Ishikawa (cell line): ENCODE measurements around the gene RAB1B.
A peak's percentile ranks its signal among the peaks of the same experiment; 100 is the strongest.

Source experiments
- CEBPB ChIP-seq: IDR thresholded peaks from 2 replicates; pipeline ENCODE4 v1.6.1; 2012
- CREB1 ChIP-seq: IDR thresholded peaks from 2 replicates; pipeline ENCODE4 v1.6.1; 2012; ENCODE audit warnings: low read depth
- EGR1 ChIP-seq: IDR thresholded peaks from 2 replicates; pipeline ENCODE4 v1.6.1; 2012
- EP300 ChIP-seq: IDR thresholded peaks from 2 replicates; pipeline ENCODE4 v1.6.1; 2012; ENCODE audit warnings: borderline replicate concordance
- FOXM1 ChIP-seq: IDR thresholded peaks from 2 replicates; pipeline ENCODE4 v1.6.1; 2012; ENCODE audit warnings: low read depth, borderline replicate concordance
- MAX ChIP-seq: IDR thresholded peaks from 2 replicates; pipeline ENCODE4 v1.6.1; 2012
- NFIC ChIP-seq: IDR thresholded peaks from 2 replicates; pipeline ENCODE4 v1.6.1; 2012
- RAD21 ChIP-seq: IDR thresholded peaks from 2 replicates; pipeline ENCODE4 v1.6.1; 2012; ENCODE audit warnings: low read depth
- TAF1 ChIP-seq: IDR thresholded peaks from 2 replicates; pipeline ENCODE4 v1.6.1; 2012; ENCODE audit warnings: low read depth, mild to moderate bottlenecking
- TCF12 ChIP-seq: IDR thresholded peaks from 2 replicates; pipeline ENCODE4 v1.6.1; 2012; ENCODE audit warnings: low read depth
- TEAD4 ChIP-seq: IDR thresholded peaks from 2 replicates; pipeline ENCODE4 v1.6.1; 2012
- YY1 ChIP-seq: IDR thresholded peaks from 2 replicates; pipeline ENCODE4 v1.6.1; 2012; ENCODE audit warnings: low read depth
- ZBTB7A ChIP-seq: IDR thresholded peaks from 2 replicates; pipeline ENCODE4 v1.6.1; 2012; ENCODE audit warnings: low read depth
- TF ChIP-seq, protein P1 (sequence below): IDR thresholded peaks from 2 replicates; pipeline ENCODE4 v1.6.1; 2012; ENCODE audit warnings: low read depth, mild to moderate bottlenecking
- TF ChIP-seq, protein P2 (sequence below): IDR thresholded peaks from 2 replicates; pipeline ENCODE4 v1.6.1; 2012

The RAB1B gene

GRCh38 chr11:66265531-66266377 is 2.7 kb upstream of the RAB1B start:
- TF ChIP-seq YY1 (no peak), NFIC (no peak), TEAD4 (no peak), CREB1 (no peak), ZBTB7A (no peak), FOXM1 (no peak), EP300 (no peak), TAF1 (no peak), EGR1 (no peak), TCF12 (no peak), MAX (no peak), CEBPB (no peak), RAD21 (no peak)
- TF ChIP-seq, protein P1, sequence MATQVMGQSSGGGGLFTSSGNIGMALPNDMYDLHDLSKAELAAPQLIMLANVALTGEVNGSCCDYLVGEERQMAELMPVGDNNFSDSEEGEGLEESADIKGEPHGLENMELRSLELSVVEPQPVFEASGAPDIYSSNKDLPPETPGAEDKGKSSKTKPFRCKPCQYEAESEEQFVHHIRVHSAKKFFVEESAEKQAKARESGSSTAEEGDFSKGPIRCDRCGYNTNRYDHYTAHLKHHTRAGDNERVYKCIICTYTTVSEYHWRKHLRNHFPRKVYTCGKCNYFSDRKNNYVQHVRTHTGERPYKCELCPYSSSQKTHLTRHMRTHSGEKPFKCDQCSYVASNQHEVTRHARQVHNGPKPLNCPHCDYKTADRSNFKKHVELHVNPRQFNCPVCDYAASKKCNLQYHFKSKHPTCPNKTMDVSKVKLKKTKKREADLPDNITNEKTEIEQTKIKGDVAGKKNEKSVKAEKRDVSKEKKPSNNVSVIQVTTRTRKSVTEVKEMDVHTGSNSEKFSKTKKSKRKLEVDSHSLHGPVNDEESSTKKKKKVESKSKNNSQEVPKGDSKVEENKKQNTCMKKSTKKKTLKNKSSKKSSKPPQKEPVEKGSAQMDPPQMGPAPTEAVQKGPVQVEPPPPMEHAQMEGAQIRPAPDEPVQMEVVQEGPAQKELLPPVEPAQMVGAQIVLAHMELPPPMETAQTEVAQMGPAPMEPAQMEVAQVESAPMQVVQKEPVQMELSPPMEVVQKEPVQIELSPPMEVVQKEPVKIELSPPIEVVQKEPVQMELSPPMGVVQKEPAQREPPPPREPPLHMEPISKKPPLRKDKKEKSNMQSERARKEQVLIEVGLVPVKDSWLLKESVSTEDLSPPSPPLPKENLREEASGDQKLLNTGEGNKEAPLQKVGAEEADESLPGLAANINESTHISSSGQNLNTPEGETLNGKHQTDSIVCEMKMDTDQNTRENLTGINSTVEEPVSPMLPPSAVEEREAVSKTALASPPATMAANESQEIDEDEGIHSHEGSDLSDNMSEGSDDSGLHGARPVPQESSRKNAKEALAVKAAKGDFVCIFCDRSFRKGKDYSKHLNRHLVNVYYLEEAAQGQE, result no peak
- TF ChIP-seq, protein P2, sequence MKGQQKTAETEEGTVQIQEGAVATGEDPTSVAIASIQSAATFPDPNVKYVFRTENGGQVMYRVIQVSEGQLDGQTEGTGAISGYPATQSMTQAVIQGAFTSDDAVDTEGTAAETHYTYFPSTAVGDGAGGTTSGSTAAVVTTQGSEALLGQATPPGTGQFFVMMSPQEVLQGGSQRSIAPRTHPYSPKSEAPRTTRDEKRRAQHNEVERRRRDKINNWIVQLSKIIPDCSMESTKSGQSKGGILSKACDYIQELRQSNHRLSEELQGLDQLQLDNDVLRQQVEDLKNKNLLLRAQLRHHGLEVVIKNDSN, result no peak

DNA sequence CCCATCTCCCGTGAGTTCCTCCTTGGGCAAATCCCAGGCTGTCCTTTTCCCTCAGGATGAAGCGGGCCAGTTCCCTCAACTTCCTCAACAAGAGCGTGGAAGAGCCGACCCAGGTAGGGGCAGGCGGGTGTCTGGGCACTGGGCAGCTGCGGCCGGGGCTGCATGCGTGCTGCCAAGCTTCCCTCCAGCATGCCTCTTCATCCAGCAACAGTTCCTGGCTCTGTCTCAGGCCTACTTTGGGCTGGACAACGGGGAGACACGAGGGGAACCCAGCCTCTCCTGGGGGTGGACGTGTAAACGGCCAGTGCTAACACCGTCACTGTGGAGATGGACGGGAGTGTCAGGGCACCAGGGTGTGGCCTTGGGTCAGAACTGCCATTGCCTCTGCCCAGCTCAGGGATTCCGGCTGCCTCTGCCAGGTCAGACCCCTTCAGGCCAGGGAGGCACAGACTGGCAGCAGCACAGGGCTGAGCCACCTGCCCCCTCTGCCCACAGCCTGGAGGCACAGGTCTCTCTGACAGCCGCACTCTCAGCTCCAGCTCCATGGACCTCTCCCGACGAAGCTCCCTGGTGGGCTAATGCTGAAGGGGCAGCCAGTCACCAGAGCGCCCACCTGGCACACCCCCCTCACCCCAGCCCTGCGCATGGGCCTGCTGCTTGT is 1.9 kb upstream of the RAB1B start:
- no peak for TF ChIP-seq TAF1
- no peak for TF ChIP-seq RAD21
- no peak for TF ChIP-seq EGR1
- TF ChIP-seq YY1, result no peak

DNA sequence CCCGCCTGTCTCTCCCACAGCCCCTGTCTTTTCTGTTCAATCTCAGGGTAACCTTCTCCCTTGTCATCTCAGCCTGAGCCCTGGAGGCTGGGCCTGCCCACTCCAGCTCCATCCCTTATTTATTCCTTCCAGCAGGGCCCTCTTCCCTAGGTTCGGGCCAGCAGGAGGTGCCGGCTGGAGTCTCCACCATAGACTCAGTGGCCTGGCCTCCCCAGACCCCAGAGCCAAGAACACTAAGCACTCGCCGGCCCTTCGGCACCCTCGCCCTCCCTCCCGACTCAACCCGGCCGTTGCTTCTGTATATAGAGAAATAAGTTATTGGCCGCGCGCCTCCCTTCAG is 1.4 kb upstream of the RAB1B start:
- TF ChIP-seq NFIC (no peak), TEAD4 (no peak), MAX (no peak), TAF1 (no peak), FOXM1 (no peak)

DNA sequence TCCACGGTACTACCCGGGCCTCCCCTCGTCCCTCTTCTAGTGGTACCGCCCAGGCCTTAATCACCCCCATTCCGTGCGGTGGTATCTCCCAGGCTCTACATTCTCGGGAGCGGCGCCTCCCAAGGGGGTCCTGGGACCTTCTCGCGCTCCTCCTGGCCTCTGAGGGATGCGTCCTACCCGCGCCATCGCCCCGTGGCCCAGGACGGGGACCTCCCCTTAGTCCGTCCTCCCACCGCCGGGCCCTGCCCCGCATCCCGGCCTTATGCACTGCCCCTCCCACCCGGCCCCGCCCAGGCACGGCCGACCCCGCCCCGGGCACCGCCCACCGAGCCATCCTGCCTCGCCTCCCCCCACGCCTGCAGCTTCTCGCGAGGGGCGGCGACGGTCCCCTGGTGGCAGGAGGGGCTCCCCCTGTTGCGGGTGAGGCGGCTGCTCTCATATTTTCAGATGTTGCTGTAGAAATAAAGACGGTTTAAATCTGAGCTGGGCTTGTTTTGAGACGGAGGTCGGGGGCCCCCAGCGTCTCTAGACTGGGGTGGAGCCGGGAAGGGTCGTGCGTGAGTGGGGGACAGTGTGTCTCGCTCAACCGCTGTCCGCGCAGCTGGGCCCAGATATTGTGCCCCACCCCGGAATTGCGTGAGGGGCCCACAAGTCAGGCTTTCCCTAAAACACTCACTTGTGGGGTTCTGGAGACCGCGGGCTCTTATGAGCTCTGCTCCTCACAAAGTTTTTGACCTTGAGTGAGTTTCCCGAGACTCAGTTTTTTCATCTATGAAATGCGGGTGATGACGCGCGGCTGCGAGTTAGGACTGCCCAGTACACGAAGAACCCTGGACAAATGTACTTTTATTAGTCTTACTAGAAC is 828 bp upstream of the RAB1B start:
- TF ChIP-seq MAX, result no peak
- TF ChIP-seq, protein P2, result no peak
- peak; percentile 7 for TF ChIP-seq TCF12
- TF ChIP-seq CREB1, result no peak
- TF ChIP-seq ZBTB7A, result peak; percentile 82
- TF ChIP-seq EP300, result 0 out of 2 replicates have a peak, but pooled peaks have one; percentile 13
- TF ChIP-seq EGR1, result no peak
- TF ChIP-seq YY1, result no peak
- TF ChIP-seq TEAD4, result no peak
- TF ChIP-seq FOXM1, result 0 out of 2 replicates have a peak, but pooled peaks have one; percentile 23
- no peak for TF ChIP-seq RAD21
- TF ChIP-seq TAF1, result peak; percentile 34; the same call in 1 of the 2 replicates
- TF ChIP-seq, protein P1, result no peak
- no peak for TF ChIP-seq CEBPB
- 0 out of 2 replicates have a peak, but pooled peaks have one; percentile 22 for TF ChIP-seq NFIC
